NCI-H1417 (cell line): ENCODE data around the gene MICAL3.
A peak's percentile ranks its signal among the peaks of the same experiment; 100 is the strongest.
"Not testable (repeated sequence)": the region's sequence is repeated elsewhere in the genome, so short reads cannot be mapped to it uniquely, and the experiment has no call there.

Experiments
- DNase-seq, 3 experiments: peaks; one replicate each; lab custom pipeline; 2025; lab: John Stamatoyannopoulos, UW

The MICAL3 gene

DNA sequence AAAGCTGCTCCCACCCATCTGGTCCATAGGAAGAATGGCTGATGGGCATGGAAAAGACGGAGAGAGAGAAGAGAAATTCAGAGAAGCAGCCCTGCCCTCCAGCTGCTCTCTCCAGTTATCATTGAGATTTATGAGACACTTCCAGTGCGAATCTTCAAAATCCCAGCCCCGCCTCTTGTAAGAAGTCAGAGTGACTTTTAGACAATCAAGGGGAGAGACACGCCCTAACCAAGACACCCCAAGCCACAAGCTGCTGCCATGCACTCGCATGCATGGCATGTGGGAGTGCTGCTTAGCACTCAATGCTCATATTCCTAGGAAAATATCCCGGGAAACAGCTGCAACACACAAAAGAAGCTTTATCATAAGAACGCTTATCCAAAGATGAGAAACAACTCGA lies 139.5 kb downstream of the MICAL3 start:
- no peak for DNase-seq

- DNase-seq = no peak
Measured at GRCh38 chr22:17884084-17884483, 140.3 kb downstream of the MICAL3 start.

- no peak for DNase-seq
Measured at GRCh38 chr22:17883356-17883755, 141.0 kb downstream of the MICAL3 start.

GRCh38 chr22:17882727-17883126 lies 141.6 kb downstream of the MICAL3 start:
- DNase-seq = no peak

GRCh38 chr22:17882162-17882561 lies 142.2 kb downstream of the MICAL3 start:
- DNase-seq = no peak

DNA sequence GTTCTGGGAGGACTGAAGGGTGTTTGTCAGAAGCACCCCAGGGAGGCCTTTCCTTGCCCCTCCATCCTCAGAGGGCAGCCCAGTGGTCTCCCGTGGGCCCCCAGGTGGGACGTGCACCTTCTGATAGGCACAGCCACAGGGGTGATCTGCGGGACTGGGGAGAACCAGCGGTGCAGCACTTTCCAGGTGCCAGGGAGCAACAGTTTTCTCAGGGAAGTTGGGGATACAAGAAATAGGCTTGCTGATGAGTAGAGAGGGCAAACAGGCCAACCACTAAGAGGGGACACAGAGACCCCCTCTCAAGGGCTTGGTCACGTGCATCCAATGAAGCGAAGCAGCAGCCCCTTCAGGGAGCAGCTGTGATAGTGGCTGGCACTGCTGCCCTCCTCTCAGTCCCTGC lies 143.0 kb downstream of the MICAL3 start:
- no peak for DNase-seq

DNA sequence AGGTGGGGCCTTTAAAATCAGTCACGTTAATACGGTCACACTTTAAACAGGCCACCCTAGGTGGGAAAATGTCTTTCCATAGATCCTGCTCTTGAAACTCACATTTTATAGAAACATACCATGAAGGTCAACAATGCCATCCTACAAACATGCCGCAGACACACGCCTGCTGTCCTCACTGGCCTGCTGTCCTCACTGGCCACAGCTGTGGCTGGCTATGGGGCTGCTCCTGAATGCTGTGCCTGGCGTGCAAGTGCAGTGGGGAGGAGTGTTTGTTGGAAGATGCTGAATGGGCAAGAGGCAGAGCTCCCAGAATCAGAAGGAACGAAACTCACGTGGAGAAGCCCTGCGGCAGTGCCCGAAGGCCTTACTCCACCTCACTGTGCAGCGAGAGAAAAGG lies 143.9 kb downstream of the MICAL3 start:
- no peak for DNase-seq

DNA sequence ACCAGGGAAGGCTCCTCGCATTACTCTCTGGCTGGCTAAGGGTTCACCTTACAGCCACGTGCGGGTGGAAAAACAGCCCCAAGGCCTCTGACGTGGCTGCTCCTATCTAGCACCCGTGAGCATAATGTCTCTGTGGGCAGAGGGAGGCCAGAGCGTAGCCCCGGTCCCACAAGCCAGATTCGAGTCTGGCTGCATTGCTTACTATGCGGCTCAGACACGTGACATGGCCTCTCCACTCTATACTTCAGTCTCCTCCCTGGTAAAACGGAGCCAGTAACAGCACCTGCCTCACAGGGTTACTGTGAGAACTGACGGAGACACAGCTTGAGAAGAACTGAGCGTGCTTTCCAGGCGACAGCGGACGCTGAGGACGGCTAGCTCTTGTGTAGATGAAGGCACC lies 144.3 kb downstream of the MICAL3 start:
- DNase-seq = no peak

GRCh38 chr22:17878941-17879340 lies 145.4 kb downstream of the MICAL3 start:
- no peak for DNase-seq

DNA sequence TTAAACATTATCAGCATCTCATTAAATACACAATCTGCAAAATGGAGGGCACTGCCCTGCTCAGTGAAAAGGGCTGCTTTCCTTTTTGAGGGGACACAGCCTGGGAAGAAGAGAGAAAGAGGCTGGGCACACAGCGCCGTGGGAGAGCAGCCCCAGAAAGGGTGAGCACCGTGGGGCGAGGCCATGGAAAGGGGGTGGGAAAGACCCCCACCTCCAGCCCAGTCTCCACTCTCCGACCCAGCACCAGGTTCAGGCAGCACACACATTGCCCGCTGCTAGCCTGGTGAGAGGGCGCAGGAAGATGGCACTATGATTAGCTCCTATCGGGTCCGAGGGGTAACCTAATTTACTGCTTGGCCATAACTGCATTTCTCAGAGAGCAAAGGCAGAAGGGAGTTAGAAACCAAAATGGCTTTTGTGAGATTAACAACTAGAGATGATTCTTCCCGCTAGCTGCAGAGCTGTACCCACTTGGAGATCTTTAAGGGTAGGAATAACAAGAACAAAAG lies 146.1 kb downstream of the MICAL3 start:
- DNase-seq = no peak

GRCh38 chr22:17876878-17877855 lies 147.2 kb downstream of the MICAL3 start:
- DNase-seq = not testable (repeated sequence)

DNA sequence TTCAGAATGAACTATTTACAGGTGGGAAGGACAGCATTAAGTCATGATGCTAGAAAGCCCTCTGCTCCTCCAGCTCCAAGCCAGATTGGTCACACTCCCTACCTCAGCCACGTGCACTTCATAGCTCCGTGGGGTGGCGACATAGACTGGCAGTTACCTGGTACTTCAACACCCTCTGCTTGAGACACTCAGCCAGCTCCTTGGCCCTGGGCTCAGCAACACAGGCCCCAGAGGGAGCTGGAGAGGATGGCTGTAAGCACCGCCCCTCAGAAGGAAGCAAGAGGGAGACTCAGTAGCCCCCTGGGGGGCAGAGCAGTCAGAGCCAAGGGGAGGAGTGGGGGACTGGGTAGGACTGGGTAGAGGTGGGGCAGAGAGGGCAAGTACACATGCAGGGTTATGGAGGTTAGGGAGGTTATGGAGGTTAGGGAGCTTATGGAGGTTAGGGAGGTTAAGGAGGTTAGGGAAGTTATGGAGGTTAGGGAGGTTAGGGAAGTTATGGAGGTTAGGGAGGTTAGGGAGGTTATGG lies 148.0 kb downstream of the MICAL3 start:
- peak in 1 of 3 experiments; percentile 19 for DNase-seq

GRCh38 chr22:17875631-17876030 lies 148.7 kb downstream of the MICAL3 start:
- DNase-seq = no peak

GRCh38 chr22:17875156-17875555 lies 149.2 kb downstream of the MICAL3 start:
- DNase-seq = peak in 1 of 3 experiments; percentile 14

DNA sequence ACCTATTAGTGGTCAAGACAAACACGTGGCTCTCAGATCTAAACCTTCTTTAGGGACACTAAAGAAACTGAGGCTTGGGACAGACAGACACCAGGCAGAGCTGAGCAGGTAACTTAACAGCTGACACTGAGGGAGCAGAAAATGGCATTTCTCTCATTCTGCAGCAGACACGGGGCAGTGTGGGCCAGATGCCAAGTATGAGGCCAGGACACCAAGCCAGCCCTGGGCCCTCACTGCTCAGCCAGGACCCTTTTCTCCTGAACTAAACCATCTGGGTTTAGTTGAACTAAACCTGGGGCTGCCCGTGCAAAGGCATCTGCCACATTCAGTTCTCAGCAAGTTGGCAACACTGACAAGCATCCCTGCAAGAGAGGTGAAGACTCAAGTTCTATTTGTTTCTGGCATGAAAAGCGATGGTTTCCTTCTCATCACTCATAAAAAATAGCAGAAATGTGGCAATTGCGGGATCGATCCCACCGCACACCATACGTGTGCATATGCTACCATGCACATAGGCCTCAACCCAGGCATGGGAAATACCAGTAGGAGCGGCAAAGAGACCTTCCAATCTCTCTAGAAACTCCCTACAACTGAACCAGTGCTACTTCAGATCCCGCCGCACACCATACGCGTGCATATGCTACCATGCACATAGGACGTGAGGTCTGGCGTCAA lies 150.0 kb downstream of the MICAL3 start:
- no peak for DNase-seq

- no peak for DNase-seq
Measured at GRCh38 chr22:17873804-17874203, 150.6 kb downstream of the MICAL3 start.

- no peak for DNase-seq
Measured at GRCh38 chr22:17873116-17873515, 151.2 kb downstream of the MICAL3 start.

- DNase-seq = no peak
Measured at GRCh38 chr22:17872471-17872870, 151.9 kb downstream of the MICAL3 start.

GRCh38 chr22:17871726-17872458 lies 152.5 kb downstream of the MICAL3 start:
- no peak for DNase-seq

- DNase-seq = peak in 1 of 3 experiments; percentile 41
Measured at GRCh38 chr22:17870407-17870806, 154.0 kb downstream of the MICAL3 start.

GRCh38 chr22:17869285-17870096 lies 154.9 kb downstream of the MICAL3 start:
- DNase-seq = no peak
